ENCODE data around the gene RAPGEF3.

The RAPGEF3 gene

DNA sequence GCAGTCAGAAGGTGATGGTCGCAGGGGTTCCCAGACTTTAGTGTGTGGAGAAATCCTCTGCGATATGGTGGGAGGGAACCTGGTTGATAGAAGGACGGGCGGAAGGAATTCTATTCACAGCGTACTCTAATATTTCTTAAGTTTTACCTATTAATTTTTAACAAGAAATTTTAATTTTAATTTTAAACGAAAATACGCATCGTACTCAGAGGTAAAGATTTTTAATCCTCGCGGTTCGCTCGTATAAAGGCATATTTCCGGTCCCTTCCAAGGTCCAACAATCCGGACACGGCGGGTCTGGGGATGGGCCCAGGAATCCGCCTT, 14.0 kb upstream of the RAPGEF3 start:
- DNase-seq = no peak
- TF ChIP-seq CTCF (IDR thresholded peaks at IDR 0.05; ENCODE audit: low read depth, low read length, missing control alignments) = no peak
- in situ Hi-C loops (cut with HindIII; ENCODE audit: low pct_ligation_motif_present, low sequenced_read_pairs) = no loop called here
- Histone ChIP-seq H3K4me3 (ENCODE audit: low read depth, low read length) (peak overlapping the region; percentile 55), H3K36me3 (replicated peaks) (no peaks in the 10 kb centered on the region), H3K27ac (no peak overlapping the region), H3K27me3 (replicated peaks) (no peaks in the 10 kb centered on the region)

GRCh38 chr12:47772094-47772660, 13.5 kb upstream of the RAPGEF3 start:
- H3K36me3 ChIP-seq (replicated peaks) = no peaks in the 10 kb centered on the region
- no peak overlapping the region for H3K4me3 ChIP-seq (ENCODE audit: low read depth, low read length)
- in situ Hi-C loops (cut with HindIII; ENCODE audit: low pct_ligation_motif_present, low sequenced_read_pairs) = no loop called here
- TF ChIP-seq CTCF (IDR thresholded peaks at IDR 0.05; ENCODE audit: low read depth, low read length, missing control alignments) = no peak
- DNase-seq = no peak
- H3K27me3 ChIP-seq (replicated peaks) = no peaks in the 10 kb centered on the region
- no peak overlapping the region for H3K27ac ChIP-seq

- Histone ChIP-seq H3K27me3 (replicated peaks) (no peaks in the 10 kb centered on the region), H3K4me3 (ENCODE audit: low read depth, low read length) (no peak overlapping the region), H3K27ac (no peak overlapping the region), H3K36me3 (replicated peaks) (no peaks in the 10 kb centered on the region)
- DNase-seq = no peak
- in situ Hi-C loops (cut with HindIII; ENCODE audit: low pct_ligation_motif_present, low sequenced_read_pairs) = no loop called here
- no peak for TF ChIP-seq CTCF (IDR thresholded peaks at IDR 0.05; ENCODE audit: low read depth, low read length, missing control alignments)
Measured at GRCh38 chr12:47771304-47771703, 12.6 kb upstream of the RAPGEF3 start.

DNA sequence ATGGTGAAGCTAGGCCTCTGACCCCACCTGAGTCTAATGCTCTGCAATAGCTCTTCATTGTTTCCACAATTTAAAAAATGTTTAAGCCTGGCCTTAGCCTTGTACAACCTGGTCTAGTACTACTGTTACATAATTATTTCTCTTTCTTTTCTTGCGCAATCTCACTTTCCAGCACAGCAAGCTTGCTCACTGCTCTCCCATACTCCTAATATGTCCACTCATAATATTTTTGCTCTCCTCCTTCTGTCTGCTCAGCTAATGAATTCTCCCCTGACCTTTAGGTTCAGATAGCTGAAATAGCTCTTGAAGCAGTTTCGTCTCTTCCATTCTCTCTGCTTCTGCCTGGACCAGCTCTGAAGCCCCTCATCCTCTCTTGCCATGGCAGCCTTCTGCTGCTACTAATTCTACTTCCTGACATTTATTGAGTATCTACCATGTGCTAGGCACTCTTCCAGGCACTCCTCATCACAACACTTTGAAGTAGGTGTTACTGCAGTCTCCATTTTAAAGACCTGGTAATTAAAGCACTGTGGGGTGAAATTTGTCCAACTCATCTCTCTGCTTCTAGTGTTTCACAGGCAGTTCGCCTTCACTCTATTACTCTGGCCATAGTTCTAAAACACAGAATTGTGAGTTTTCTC, 11.5 kb upstream of the RAPGEF3 start:
- Histone ChIP-seq H3K27ac (no peak overlapping the region), H3K36me3 (replicated peaks) (no peaks in the 10 kb centered on the region), H3K4me3 (ENCODE audit: low read depth, low read length) (no peak overlapping the region), H3K27me3 (replicated peaks) (no peaks in the 10 kb centered on the region)
- no peak for DNase-seq
- TF ChIP-seq CTCF (IDR thresholded peaks at IDR 0.05; ENCODE audit: low read depth, low read length, missing control alignments) = no peak
- in situ Hi-C loops (cut with HindIII; ENCODE audit: low pct_ligation_motif_present, low sequenced_read_pairs) = no loop called here

- Histone ChIP-seq H3K27me3 (replicated peaks) (no peaks in the 10 kb centered on the region), H3K27ac (no peak overlapping the region), H3K36me3 (replicated peaks) (no peaks in the 10 kb centered on the region), H3K4me3 (ENCODE audit: low read depth, low read length) (no peak overlapping the region)
- TF ChIP-seq CTCF (IDR thresholded peaks at IDR 0.05; ENCODE audit: low read depth, low read length, missing control alignments) = no peak
- in situ Hi-C loops (cut with HindIII; ENCODE audit: low pct_ligation_motif_present, low sequenced_read_pairs) = no loop called here
- no peak for DNase-seq
Measured at GRCh38 chr12:47769234-47770085, 10.8 kb upstream of the RAPGEF3 start.

Data from brain microvascular endothelial cell (primary cell).